ENCODE results near the gene CARD14.

CARD14 gene

DNA sequence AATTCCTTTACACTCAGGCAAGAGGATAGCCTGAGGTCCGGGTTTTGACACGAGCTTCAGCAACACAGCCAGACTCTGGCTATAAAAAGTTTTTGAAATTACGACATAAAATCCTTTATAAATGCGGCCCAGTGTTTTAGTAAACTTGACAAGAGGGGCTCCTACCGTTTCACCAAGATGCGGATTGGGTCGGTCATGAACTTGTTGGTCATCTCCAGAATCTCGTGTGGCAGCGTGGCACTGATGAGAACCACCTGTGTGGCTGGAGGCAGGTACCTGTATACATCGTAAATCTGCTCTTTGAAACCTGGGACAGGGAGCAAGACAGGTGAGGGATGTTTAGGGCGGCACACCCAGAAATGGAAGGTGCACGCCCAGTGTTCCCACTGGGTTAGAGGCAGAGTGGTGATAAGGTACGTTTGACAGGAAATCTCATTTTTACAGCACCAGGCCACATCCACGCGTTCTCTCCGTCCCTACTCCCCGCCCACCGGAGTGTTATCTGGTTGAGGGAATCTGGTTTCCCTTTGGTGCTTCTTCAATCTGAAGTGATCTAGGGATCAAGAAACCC is 30.9 kb upstream of the CARD14 start:
- H3K4me1 ChIP-seq (ENCODE audit: control insufficient read depth, insufficient read depth, low read depth, low read length) = peaks cover under 1% of the 10 kb centered on the region
- H3K4me3 ChIP-seq (ENCODE audit: insufficient read depth in 1 of 2, low read depth in 1 of 2, low read length in 2 of 2) = no peak overlapping the region
- H3K79me1 ChIP-seq (replicated peaks; ENCODE audit: low read length, poor library complexity, severe bottlenecking) = peaks cover 26% of the 10 kb centered on the region
- DNase-seq = no peak
- H3K14ac ChIP-seq (ENCODE audit: low read length in 2 of 2) = no peak overlapping the region
- H2BK15ac ChIP-seq (ENCODE audit: low read depth, poor library complexity, severe bottlenecking) = no peak overlapping the region
- H3K18ac ChIP-seq (ENCODE audit: low read depth in 1 of 2, low read length in 2 of 2) = no peak overlapping the region
- no peak overlapping the region for H2AK5ac ChIP-seq (ENCODE audit: low read length, severe bottlenecking)
- WGBS = 98% methylated on average over 16 of the region's 18 CpGs
- H3K27ac ChIP-seq (ENCODE audit: low read length, poor library complexity, severe bottlenecking) = no peak overlapping the region
- no peak overlapping the region for H3K4me2 ChIP-seq (ENCODE audit: low read length, poor library complexity, severe bottlenecking)
- H2BK5ac ChIP-seq (ENCODE audit: low read depth, low read length, poor library complexity, severe bottlenecking) = no peak overlapping the region
- H3K36me3 ChIP-seq (ENCODE audit: control insufficient read depth in 1 of 2, insufficient read depth in 2 of 2, low read depth in 1 of 2, low read length in 2 of 2) = peaks cover 70 to 98% of the 10 kb centered on the region in 2 experiments
- H4K91ac ChIP-seq (ENCODE audit: low read length) = no peak overlapping the region
- H2BK120ac ChIP-seq (ENCODE audit: low read depth, low read length) = no peak overlapping the region
- H3K9ac ChIP-seq (ENCODE audit: low read length) = no peak overlapping the region
- no peak overlapping the region for H4K8ac ChIP-seq (ENCODE audit: low read length)
- H3K9me3 ChIP-seq (ENCODE audit: control insufficient read depth, low read length) = no peaks in the 10 kb centered on the region
- H2AFZ ChIP-seq (ENCODE audit: low read depth, low read length) = no peak overlapping the region
- H2BK12ac ChIP-seq (ENCODE audit: low read length in 2 of 2) = no peak overlapping the region
- no peak overlapping the region for H3K4ac ChIP-seq (ENCODE audit: low read depth in 1 of 2, low read length in 2 of 2)
- no peaks in the 10 kb centered on the region for H3K27me3 ChIP-seq (ENCODE audit: control insufficient read depth in 1 of 2, insufficient read depth in 1 of 2, low read length in 2 of 2)
- no peak overlapping the region for H3K23ac ChIP-seq (ENCODE audit: low read length in 2 of 2)

DNA sequence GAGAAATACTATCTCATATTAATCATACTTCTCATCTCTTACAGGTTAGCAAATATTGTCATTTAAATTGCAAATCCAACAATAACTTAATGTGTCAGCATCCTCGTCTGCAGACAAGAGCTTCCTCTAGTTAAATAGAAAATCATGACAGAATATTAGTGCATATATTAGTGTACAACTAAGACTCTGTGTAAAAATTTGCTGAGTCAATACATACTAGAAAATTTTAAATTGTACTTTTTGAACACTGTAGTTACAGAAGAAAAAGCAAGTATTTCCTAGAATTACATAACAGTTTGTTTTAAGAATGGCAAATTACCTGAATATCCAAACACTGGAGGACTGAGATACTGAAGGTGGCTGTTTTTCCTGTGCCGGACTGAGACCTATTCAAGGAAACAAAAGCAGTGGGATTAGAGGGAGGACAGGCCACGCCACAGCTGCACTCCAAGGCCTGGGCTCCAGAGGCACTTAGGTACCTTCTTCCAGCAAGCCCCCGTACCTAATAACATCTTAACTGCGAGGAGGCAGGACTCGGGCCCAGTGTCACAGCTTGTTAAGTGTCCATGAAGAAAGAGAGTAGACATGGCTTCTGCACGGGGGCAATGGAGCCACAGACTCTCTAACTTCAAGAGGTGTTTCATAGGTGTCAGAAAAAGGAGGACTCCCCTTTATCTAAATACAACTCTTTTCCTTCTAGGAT is 28.2 kb upstream of the CARD14 start:
- Histone ChIP-seq H3K4me2 (ENCODE audit: low read length, poor library complexity, severe bottlenecking) (no peak overlapping the region), H3K9ac (ENCODE audit: low read length) (peak overlapping the region; percentile 32), H2BK5ac (ENCODE audit: low read depth, low read length, poor library complexity, severe bottlenecking) (no peak overlapping the region), H4K8ac (ENCODE audit: low read length) (no peak overlapping the region), H3K4ac (ENCODE audit: low read depth in 1 of 2, low read length in 2 of 2) (no peak overlapping the region), H3K14ac (ENCODE audit: low read length in 2 of 2) (no peak overlapping the region), H2AFZ (ENCODE audit: low read depth, low read length) (no peak overlapping the region), H4K91ac (ENCODE audit: low read length) (no peak overlapping the region), H2BK15ac (ENCODE audit: low read depth, poor library complexity, severe bottlenecking) (no peak overlapping the region), H3K79me1 (replicated peaks; ENCODE audit: low read length, poor library complexity, severe bottlenecking) (peaks cover 29% of the 10 kb centered on the region), H3K27me3 (ENCODE audit: control insufficient read depth in 1 of 2, insufficient read depth in 1 of 2, low read length in 2 of 2) (no peaks in the 10 kb centered on the region), H3K4me1 (ENCODE audit: control insufficient read depth, insufficient read depth, low read depth, low read length) (peaks cover 12% of the 10 kb centered on the region), H3K18ac (ENCODE audit: low read depth in 1 of 2, low read length in 2 of 2) (no peak overlapping the region), H2AK5ac (ENCODE audit: low read length, severe bottlenecking) (no peak overlapping the region), H3K23ac (ENCODE audit: low read length in 2 of 2) (no peak overlapping the region), H3K4me3 (ENCODE audit: insufficient read depth in 1 of 2, low read depth in 1 of 2, low read length in 2 of 2) (no peak overlapping the region), H2BK12ac (ENCODE audit: low read length in 2 of 2) (no peak overlapping the region), H3K27ac (ENCODE audit: low read length, poor library complexity, severe bottlenecking) (no peak overlapping the region), H2BK120ac (ENCODE audit: low read depth, low read length) (no peak overlapping the region), H3K9me3 (ENCODE audit: control insufficient read depth, low read length) (no peaks in the 10 kb centered on the region), H3K36me3 (ENCODE audit: control insufficient read depth in 1 of 2, insufficient read depth in 2 of 2, low read depth in 1 of 2, low read length in 2 of 2) (peaks cover 57 to 76% of the 10 kb centered on the region in 2 experiments)
- DNase-seq = no peak
- WGBS = 98% methylated on average over 5 of the region's 7 CpGs

- no peak overlapping the region for H3K14ac ChIP-seq (ENCODE audit: low read length in 2 of 2)
- 93% methylated on average over 3 of the region's 6 CpGs for WGBS
- no peak overlapping the region for H2BK5ac ChIP-seq (ENCODE audit: low read depth, low read length, poor library complexity, severe bottlenecking)
- no peak overlapping the region for H4K91ac ChIP-seq (ENCODE audit: low read length)
- DNase-seq = no peak
- H3K9me3 ChIP-seq (ENCODE audit: control insufficient read depth, low read length) = no peaks in the 10 kb centered on the region
- H2BK15ac ChIP-seq (ENCODE audit: low read depth, poor library complexity, severe bottlenecking) = no peak overlapping the region
- H3K9ac ChIP-seq (ENCODE audit: low read length) = no peak overlapping the region
- H3K27me3 ChIP-seq (ENCODE audit: control insufficient read depth in 1 of 2, insufficient read depth in 1 of 2, low read length in 2 of 2) = no peaks in the 10 kb centered on the region
- H2BK120ac ChIP-seq (ENCODE audit: low read depth, low read length) = no peak overlapping the region
- H3K27ac ChIP-seq (ENCODE audit: low read length, poor library complexity, severe bottlenecking) = no peak overlapping the region
- no peak overlapping the region for H4K8ac ChIP-seq (ENCODE audit: low read length)
- H3K18ac ChIP-seq (ENCODE audit: low read depth in 1 of 2, low read length in 2 of 2) = no peak overlapping the region
- H3K36me3 ChIP-seq (ENCODE audit: control insufficient read depth in 1 of 2, insufficient read depth in 2 of 2, low read depth in 1 of 2, low read length in 2 of 2) = peaks cover 46 to 62% of the 10 kb centered on the region in 2 experiments
- no peak overlapping the region for H3K4ac ChIP-seq (ENCODE audit: low read depth in 1 of 2, low read length in 2 of 2)
- H2AFZ ChIP-seq (ENCODE audit: low read depth, low read length) = no peak overlapping the region
- H2BK12ac ChIP-seq (ENCODE audit: low read length in 2 of 2) = no peak overlapping the region
- H3K79me1 ChIP-seq (replicated peaks; ENCODE audit: low read length, poor library complexity, severe bottlenecking) = peaks cover 28% of the 10 kb centered on the region
- no peak overlapping the region for H3K4me2 ChIP-seq (ENCODE audit: low read length, poor library complexity, severe bottlenecking)
- H2AK5ac ChIP-seq (ENCODE audit: low read length, severe bottlenecking) = no peak overlapping the region
- no peak overlapping the region for H3K4me3 ChIP-seq (ENCODE audit: insufficient read depth in 1 of 2, low read depth in 1 of 2, low read length in 2 of 2)
- no peak overlapping the region for H3K23ac ChIP-seq (ENCODE audit: low read length in 2 of 2)
- H3K4me1 ChIP-seq (ENCODE audit: control insufficient read depth, insufficient read depth, low read depth, low read length) = peaks cover 12% of the 10 kb centered on the region
Observed at GRCh38 chr17:80142929-80143328, 26.9 kb upstream of the CARD14 start.
